ENCODE measurements around the gene OSBPL1A. TPM values are rescaled to one million over a fixed set of nuclear protein-coding genes. Genes with fewer than 3 reads are reported as not detected.

Gene OSBPL1A
- total RNA-seq, 1 experiment from 2014 or later: 37.4 TPM

- Histone ChIP-seq H4K20me1 (ENCODE audit: insufficient read depth) (no peaks in the 10 kb centered on the region), H3K36me3 (ENCODE audit: low read depth) (no peaks in the 10 kb centered on the region), H3K4me1 (replicated peaks; ENCODE audit: insufficient read depth) (peaks cover 35% of the 10 kb centered on the region), H3K27me3 (ENCODE audit: insufficient read depth, low read depth) (no peaks in the 10 kb centered on the region), H3K79me2 (ENCODE audit: low read depth) (peaks cover 8% of the 10 kb centered on the region; the same call in 1 of the 2 replicates), H3F3A (ENCODE audit: insufficient read depth, low read depth) (peaks cover 4% of the 10 kb centered on the region; the same call in 1 of the 2 replicates), H3K4me3 (no peak overlapping the region), H3K4me2 (no peak overlapping the region), H3K9me3 (ENCODE audit: insufficient read depth, low read depth) (no peaks in the 10 kb centered on the region), H3K9me2 (ENCODE audit: insufficient read depth) (no peaks in the 10 kb centered on the region), H3K27ac (no peak overlapping the region), H2AFZ (no peak overlapping the region)
- no peak for DNase-seq
- POLR2A ChIA-PET (ENCODE audit: unreplicated experiment): no interaction called here
- no TSS peak for BruUV-seq (replicated peaks)
- intact Hi-C loops (cut with micrococcal nuclease; ENCODE audit: unreplicated experiment): no loop called here
- TF ChIP-seq EZH2 (IDR thresholded peaks at IDR 0.05; ENCODE audit: low read depth): no peak
- no peak for TF ChIP-seq CTCF (conservative IDR thresholded peaks at IDR 0.05)
- CTCF ChIA-PET: no interaction called here
Observed at GRCh38 chr18:24276994-24277393, 120.6 kb downstream of the OSBPL1A start.

- H3K4me2 ChIP-seq: no peak overlapping the region
- H4K20me1 ChIP-seq (ENCODE audit: insufficient read depth): no peaks in the 10 kb centered on the region
- no peaks in the 10 kb centered on the region for H3K36me3 ChIP-seq (ENCODE audit: low read depth)
- BruUV-seq (replicated peaks): no TSS peak
- intact Hi-C loops (cut with micrococcal nuclease; ENCODE audit: unreplicated experiment): no loop called here
- H2AFZ ChIP-seq: no peak overlapping the region
- H3K9me2 ChIP-seq (ENCODE audit: insufficient read depth): no peaks in the 10 kb centered on the region
- no peaks in the 10 kb centered on the region for H3K27me3 ChIP-seq (ENCODE audit: insufficient read depth, low read depth)
- no peak for TF ChIP-seq EZH2 (IDR thresholded peaks at IDR 0.05; ENCODE audit: low read depth)
- TF ChIP-seq CTCF (conservative IDR thresholded peaks at IDR 0.05): no peak
- peaks cover 9% of the 10 kb centered on the region; the same call in 1 of the 2 replicates for H3F3A ChIP-seq (ENCODE audit: insufficient read depth, low read depth)
- H3K27ac ChIP-seq: no peak overlapping the region
- CTCF ChIA-PET: interaction anchor here (0.9 kb wide), 1 partner anchor 85 kb away, joined by 3 read pairs; no protein-coding TSS in a partner anchor
- H3K79me2 ChIP-seq (ENCODE audit: low read depth): peaks cover 24% of the 10 kb centered on the region
- peaks cover 35% of the 10 kb centered on the region for H3K4me1 ChIP-seq (replicated peaks; ENCODE audit: insufficient read depth)
- no peaks in the 10 kb centered on the region for H3K9me3 ChIP-seq (ENCODE audit: insufficient read depth, low read depth)
- POLR2A ChIA-PET (ENCODE audit: unreplicated experiment): no interaction called here
- H3K4me3 ChIP-seq: no peak overlapping the region
- no peak for DNase-seq
Observed at GRCh38 chr18:24274837-24275236, 122.8 kb downstream of the OSBPL1A start.

- POLR2A ChIA-PET (ENCODE audit: unreplicated experiment): no interaction called here
- BruUV-seq (replicated peaks): no TSS peak
Observed at GRCh38 chr18:24273596-24273995, 124.0 kb downstream of the OSBPL1A start.

More at GRCh38 chr18:24273596-24273995, 124.0 kb downstream of the OSBPL1A start:
- Histone ChIP-seq H3K4me1 (replicated peaks; ENCODE audit: insufficient read depth) (peaks cover 41% of the 10 kb centered on the region), H3K9me3 (ENCODE audit: insufficient read depth, low read depth) (no peaks in the 10 kb centered on the region), H4K20me1 (ENCODE audit: insufficient read depth) (no peaks in the 10 kb centered on the region), H3F3A (ENCODE audit: insufficient read depth, low read depth) (peaks cover 19% of the 10 kb centered on the region), H3K36me3 (ENCODE audit: low read depth) (no peaks in the 10 kb centered on the region), H3K9me2 (ENCODE audit: insufficient read depth) (no peaks in the 10 kb centered on the region), H3K27ac (peak overlapping the region; percentile 58), H3K79me2 (ENCODE audit: low read depth) (peaks cover 35% of the 10 kb centered on the region), H2AFZ (no peak overlapping the region), H3K27me3 (ENCODE audit: insufficient read depth, low read depth) (no peaks in the 10 kb centered on the region), H3K4me2 (peak overlapping the region; percentile 92), H3K4me3 (no peak overlapping the region)
- TF ChIP-seq EZH2 (IDR thresholded peaks at IDR 0.05; ENCODE audit: low read depth) (no peak), CTCF (conservative IDR thresholded peaks at IDR 0.05) (no peak)
- intact Hi-C loops (cut with micrococcal nuclease; ENCODE audit: unreplicated experiment): no loop called here
- CTCF ChIA-PET: no interaction called here
- peak in 1 of 2 experiments; percentile 75 for DNase-seq

Measured in PC-9 (cell line).